ENCODE data around the gene ATP8B2.

Gene ATP8B2

GRCh38 chr1:154318386-154318785 lies 6.9 kb upstream of the ATP8B2 start:
- H3K27ac ChIP-seq (ENCODE audit: extremely low read depth, low read depth, low read length): no peak overlapping the region
- H3K9me3 ChIP-seq (ENCODE audit: control insufficient read depth, insufficient read depth, low read depth, low read length): no peaks in the 10 kb centered on the region
- no peak for TF ChIP-seq ZNF138 (tag by site-specific recombination; IDR thresholded peaks at IDR 0.05; ENCODE audit: borderline replicate concordance)
- TF ChIP-seq EGR2 (tag by site-specific recombination; IDR thresholded peaks at IDR 0.05; ENCODE audit: low read depth): no peak
- no peak for TF ChIP-seq ZNF449 (tag by site-specific recombination; IDR thresholded peaks at IDR 0.05)
- no peak for TF ChIP-seq SP7 (tag by site-specific recombination; IDR thresholded peaks at IDR 0.05)
- TF ChIP-seq KLF16 (tag by site-specific recombination; IDR thresholded peaks at IDR 0.05): no peak
- no peak for TF ChIP-seq ZNF548 (tag by site-specific recombination; IDR thresholded peaks at IDR 0.05)
- TF ChIP-seq ZNF2 (tag by site-specific recombination; IDR thresholded peaks at IDR 0.05): no peak
- TF ChIP-seq, protein P1, sequence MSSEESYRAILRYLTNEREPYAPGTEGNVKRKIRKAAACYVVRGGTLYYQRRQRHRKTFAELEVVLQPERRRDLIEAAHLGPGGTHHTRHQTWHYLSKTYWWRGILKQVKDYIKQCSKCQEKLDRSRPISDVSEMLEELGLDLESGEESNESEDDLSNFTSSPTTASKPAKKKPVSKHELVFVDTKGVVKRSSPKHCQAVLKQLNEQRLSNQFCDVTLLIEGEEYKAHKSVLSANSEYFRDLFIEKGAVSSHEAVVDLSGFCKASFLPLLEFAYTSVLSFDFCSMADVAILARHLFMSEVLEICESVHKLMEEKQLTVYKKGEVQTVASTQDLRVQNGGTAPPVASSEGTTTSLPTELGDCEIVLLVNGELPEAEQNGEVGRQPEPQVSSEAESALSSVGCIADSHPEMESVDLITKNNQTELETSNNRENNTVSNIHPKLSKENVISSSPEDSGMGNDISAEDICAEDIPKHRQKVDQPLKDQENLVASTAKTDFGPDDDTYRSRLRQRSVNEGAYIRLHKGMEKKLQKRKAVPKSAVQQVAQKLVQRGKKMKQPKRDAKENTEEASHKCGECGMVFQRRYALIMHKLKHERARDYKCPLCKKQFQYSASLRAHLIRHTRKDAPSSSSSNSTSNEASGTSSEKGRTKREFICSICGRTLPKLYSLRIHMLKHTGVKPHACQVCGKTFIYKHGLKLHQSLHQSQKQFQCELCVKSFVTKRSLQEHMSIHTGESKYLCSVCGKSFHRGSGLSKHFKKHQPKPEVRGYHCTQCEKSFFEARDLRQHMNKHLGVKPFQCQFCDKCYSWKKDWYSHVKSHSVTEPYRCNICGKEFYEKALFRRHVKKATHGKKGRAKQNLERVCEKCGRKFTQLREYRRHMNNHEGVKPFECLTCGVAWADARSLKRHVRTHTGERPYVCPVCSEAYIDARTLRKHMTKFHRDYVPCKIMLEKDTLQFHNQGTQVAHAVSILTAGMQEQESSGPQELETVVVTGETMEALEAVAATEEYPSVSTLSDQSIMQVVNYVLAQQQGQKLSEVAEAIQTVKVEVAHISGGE (tag by site-specific recombination; conservative IDR thresholded peaks at IDR 0.05; ENCODE audit: low read depth): no peak
- TF ChIP-seq, protein P2, sequence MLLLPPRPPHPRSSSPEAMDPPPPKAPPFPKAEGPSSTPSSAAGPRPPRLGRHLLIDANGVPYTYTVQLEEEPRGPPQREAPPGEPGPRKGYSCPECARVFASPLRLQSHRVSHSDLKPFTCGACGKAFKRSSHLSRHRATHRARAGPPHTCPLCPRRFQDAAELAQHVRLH (tag by site-specific recombination; IDR thresholded peaks at IDR 0.05): no peak
- no peak for TF ChIP-seq ZNF837 (tag by site-specific recombination; IDR thresholded peaks at IDR 0.05)
- TF ChIP-seq ZNF600 (tag by site-specific recombination; IDR thresholded peaks at IDR 0.05): no peak
- TF ChIP-seq ZNF777 (tag by site-specific recombination; IDR thresholded peaks at IDR 0.05; ENCODE audit: borderline replicate concordance): no peak
- no peak for TF ChIP-seq ZNF266 (tag by site-specific recombination; IDR thresholded peaks at IDR 0.05; ENCODE audit: low read depth)
- no peak for TF ChIP-seq SCRT1 (tag by site-specific recombination; IDR thresholded peaks at IDR 0.05; ENCODE audit: borderline replicate concordance)
- no peak for TF ChIP-seq ZNF843 (tag by site-specific recombination; IDR thresholded peaks at IDR 0.05)
- TF ChIP-seq KLF1 (tag by site-specific recombination; IDR thresholded peaks at IDR 0.05): no peak
- TF ChIP-seq ZNF280C (tag by site-specific recombination; IDR thresholded peaks at IDR 0.05): no peak
- no peak for TF ChIP-seq KLF8 (tag by site-specific recombination; IDR thresholded peaks at IDR 0.05)
- TF ChIP-seq ZNF174 (tag by site-specific recombination; IDR thresholded peaks at IDR 0.05): no peak
- TF ChIP-seq ZNF16 (tag by site-specific recombination; IDR thresholded peaks at IDR 0.05; ENCODE audit: low read depth): no peak
- H3K4me3 ChIP-seq (ENCODE audit: low read depth, low read length): no peak overlapping the region
- H3K4me1 ChIP-seq (ENCODE audit: control insufficient read depth, insufficient read depth, low read length): no peaks in the 10 kb centered on the region
- H3K36me3 ChIP-seq (ENCODE audit: control insufficient read depth in 2 of 2, insufficient read depth in 1 of 2, low read length in 2 of 2): no peaks in the 10 kb centered on the region
- CTCF ChIA-PET: no interaction called here
- POLR2A ChIA-PET: no interaction called here

Data from HEK293 (cell line).